GM12878 (cell line): ENCODE measurements around the gene ADCY1.

Experiments used
- CHD2 ChIP-seq: IDR thresholded peaks from 2 replicates; pipeline ENCODE4 v1.6.1; 2011; ENCODE audit warnings: low read depth, low read length, improper control_type of control experiment, borderline replicate concordance
- CTCF ChIP-seq, 3 experiments: IDR thresholded peaks in 2 of 3; conservative IDR thresholded peaks in 1 of 3; 2 replicates each; pipeline ENCODE4 v1.5.1; 2011; ENCODE audit warnings: low read depth in 3 of 3, low read length in 3 of 3, mild to moderate bottlenecking in 3 of 3, control low read depth in 2 of 3, moderate library complexity in 2 of 3, inconsistent platforms in 1 of 3, mixed read lengths in 1 of 3; ENCODE audit not compliant: control insufficient read depth in 2 of 3, insufficient read depth in 1 of 3; ENCODE audit errors: extremely low read depth in 1 of 3
- POLR2A ChIP-seq: IDR thresholded peaks from 2 replicates; pipeline ENCODE4 v1.6.1; 2011; ENCODE audit warnings: low read depth, mild to moderate bottlenecking, low read length
- PRDM15 ChIP-seq: fragments of 450-650 bp; formaldehyde crosslinking; IDR thresholded peaks from 2 replicates; pipeline ENCODE4 v1.4.0; 2020; ENCODE audit warnings: mild to moderate bottlenecking, moderate library complexity
- SIN3A ChIP-seq: IDR thresholded peaks from 2 replicates; pipeline ENCODE4 v1.6.1; 2012; ENCODE audit warnings: low read depth, low read length, improper control_type of control experiment
- TF ChIP-seq, protein P1 (sequence below): IDR thresholded peaks from 2 replicates; pipeline ENCODE4 v1.6.1; 2012; ENCODE audit warnings: mild to moderate bottlenecking, low read depth, low read length

DNA sequence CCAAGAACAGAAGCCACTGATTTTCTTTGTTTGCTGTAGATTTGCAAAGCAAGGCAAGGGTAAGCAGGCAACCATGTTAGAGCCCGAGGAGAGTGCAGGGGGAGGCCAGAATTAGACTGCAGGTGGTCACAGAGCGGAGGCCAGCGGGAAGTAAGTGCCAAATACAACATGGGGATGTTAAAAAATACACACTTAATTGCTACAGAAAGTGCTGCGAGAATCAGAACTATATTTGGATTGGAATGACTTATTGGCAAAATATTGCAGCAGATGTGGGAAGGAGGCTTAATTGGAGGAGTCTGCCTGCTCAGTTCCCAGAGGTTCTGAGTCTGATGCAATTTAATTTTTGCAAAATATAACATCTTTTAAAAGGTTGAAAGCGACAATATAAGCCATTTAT is 49.7 kb upstream of the ADCY1 start:
- TF ChIP-seq CTCF (IDR thresholded peaks at IDR 0.05 in 2 of 3, conservative IDR thresholded peaks at IDR 0.05 in 1 of 3; ENCODE audit: control insufficient read depth in 2 of 3, extremely low read depth in 1 of 3, insufficient read depth in 1 of 3, low read depth in 3 of 3, low read length in 3 of 3) (no peak), CHD2 (no peak), POLR2A (no peak), PRDM15 (CRISPR knock-in tag) (no peak), SIN3A (no peak)
- TF ChIP-seq, protein P1, sequence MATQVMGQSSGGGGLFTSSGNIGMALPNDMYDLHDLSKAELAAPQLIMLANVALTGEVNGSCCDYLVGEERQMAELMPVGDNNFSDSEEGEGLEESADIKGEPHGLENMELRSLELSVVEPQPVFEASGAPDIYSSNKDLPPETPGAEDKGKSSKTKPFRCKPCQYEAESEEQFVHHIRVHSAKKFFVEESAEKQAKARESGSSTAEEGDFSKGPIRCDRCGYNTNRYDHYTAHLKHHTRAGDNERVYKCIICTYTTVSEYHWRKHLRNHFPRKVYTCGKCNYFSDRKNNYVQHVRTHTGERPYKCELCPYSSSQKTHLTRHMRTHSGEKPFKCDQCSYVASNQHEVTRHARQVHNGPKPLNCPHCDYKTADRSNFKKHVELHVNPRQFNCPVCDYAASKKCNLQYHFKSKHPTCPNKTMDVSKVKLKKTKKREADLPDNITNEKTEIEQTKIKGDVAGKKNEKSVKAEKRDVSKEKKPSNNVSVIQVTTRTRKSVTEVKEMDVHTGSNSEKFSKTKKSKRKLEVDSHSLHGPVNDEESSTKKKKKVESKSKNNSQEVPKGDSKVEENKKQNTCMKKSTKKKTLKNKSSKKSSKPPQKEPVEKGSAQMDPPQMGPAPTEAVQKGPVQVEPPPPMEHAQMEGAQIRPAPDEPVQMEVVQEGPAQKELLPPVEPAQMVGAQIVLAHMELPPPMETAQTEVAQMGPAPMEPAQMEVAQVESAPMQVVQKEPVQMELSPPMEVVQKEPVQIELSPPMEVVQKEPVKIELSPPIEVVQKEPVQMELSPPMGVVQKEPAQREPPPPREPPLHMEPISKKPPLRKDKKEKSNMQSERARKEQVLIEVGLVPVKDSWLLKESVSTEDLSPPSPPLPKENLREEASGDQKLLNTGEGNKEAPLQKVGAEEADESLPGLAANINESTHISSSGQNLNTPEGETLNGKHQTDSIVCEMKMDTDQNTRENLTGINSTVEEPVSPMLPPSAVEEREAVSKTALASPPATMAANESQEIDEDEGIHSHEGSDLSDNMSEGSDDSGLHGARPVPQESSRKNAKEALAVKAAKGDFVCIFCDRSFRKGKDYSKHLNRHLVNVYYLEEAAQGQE = no peak
